Glutamatergic neuron (in vitro differentiated cells): ENCODE measurements around the gene POLR3B. TPM values are rescaled to one million over a fixed set of nuclear protein-coding genes. Genes with fewer than 3 reads are reported as not detected.

Experiments
- DNase-seq: peaks from one replicate; pipeline ENCODE4 v3.0.0; 2022
- H3K27ac Mint-ChIP-seq: one replicate; pipeline ENCODE4 v1.8.0; 2020; ENCODE audit warnings: mild to moderate bottlenecking, mixed read lengths, inconsistent platforms; ENCODE audit not compliant: unreplicated experiment
- H3K27me3 Mint-ChIP-seq: one replicate; pipeline ENCODE4 v1.8.0; 2020; ENCODE audit warnings: mild to moderate bottlenecking, moderate library complexity, mixed read lengths, inconsistent platforms; ENCODE audit not compliant: unreplicated experiment
- H3K36me3 Mint-ChIP-seq: one replicate; pipeline ENCODE4 v1.8.0; 2020; ENCODE audit warnings: mild to moderate bottlenecking, mixed read lengths, inconsistent platforms; ENCODE audit not compliant: unreplicated experiment
- H3K4me1 Mint-ChIP-seq: one replicate; pipeline ENCODE4 v1.8.0; 2020; ENCODE audit warnings: mild to moderate bottlenecking, low read depth, mixed read lengths, inconsistent platforms; ENCODE audit not compliant: unreplicated experiment
- H3K4me3 Mint-ChIP-seq: one replicate; pipeline ENCODE4 v1.8.0; 2020; ENCODE audit warnings: mild to moderate bottlenecking, mixed read lengths, inconsistent platforms; ENCODE audit not compliant: unreplicated experiment
- H3K9me3 Mint-ChIP-seq: one replicate; pipeline ENCODE4 v1.8.0; 2020; ENCODE audit warnings: mild to moderate bottlenecking, moderate library complexity, mixed read lengths, inconsistent platforms; ENCODE audit not compliant: unreplicated experiment
- total RNA-seq: library from RNA; stranded (reverse); fragmentation: NEBNext Ultra II Directional; extraction: Animal tissue kit (Norgen Biotek cat#: 25700); gene quantifications from one replicate; pipeline ENCODE4 v1.2.1, GENCODE V29; 2021; ENCODE audit not compliant: unreplicated experiment
- TF ChIP-seq, protein P1 (sequence below): fragments of 200-600 bp; sonication (generic); IDR thresholded peaks from one replicate; pipeline ENCODE4 v1.5.0; 2021; ENCODE audit not compliant: partially characterized antibody, unreplicated experiment

Gene POLR3B
- total RNA-seq, 1 donor from 2014 or later, result 12.1 TPM

DNA sequence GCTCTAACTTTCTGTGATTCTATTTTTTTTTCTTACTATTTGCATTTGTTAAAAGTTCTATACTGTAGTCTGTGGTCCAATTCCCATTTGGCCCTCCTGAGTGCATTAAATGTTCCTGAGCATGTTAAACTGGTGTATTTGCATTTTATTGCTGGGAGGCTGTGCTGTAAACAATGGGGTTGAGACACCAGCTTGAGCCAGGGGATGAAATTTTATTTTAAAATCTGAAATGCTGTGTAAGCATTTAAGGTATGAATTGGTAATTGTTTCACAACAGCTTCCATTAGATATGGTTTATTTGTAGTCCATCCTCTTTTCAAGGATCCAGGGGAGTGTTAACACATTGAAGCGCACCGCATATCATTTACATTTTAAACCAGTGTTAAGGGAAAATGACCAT is 135.3 kb downstream of the POLR3B start:
- Mint-ChIP-seq H3K27ac (no peak overlapping the region), H3K4me1 (peaks cover 9% of the 10 kb centered on the region), H3K4me3 (no peak overlapping the region), H3K27me3 (no peaks in the 10 kb centered on the region), H3K36me3 (no peaks in the 10 kb centered on the region), H3K9me3 (no peaks in the 10 kb centered on the region)
- TF ChIP-seq, protein P1, sequence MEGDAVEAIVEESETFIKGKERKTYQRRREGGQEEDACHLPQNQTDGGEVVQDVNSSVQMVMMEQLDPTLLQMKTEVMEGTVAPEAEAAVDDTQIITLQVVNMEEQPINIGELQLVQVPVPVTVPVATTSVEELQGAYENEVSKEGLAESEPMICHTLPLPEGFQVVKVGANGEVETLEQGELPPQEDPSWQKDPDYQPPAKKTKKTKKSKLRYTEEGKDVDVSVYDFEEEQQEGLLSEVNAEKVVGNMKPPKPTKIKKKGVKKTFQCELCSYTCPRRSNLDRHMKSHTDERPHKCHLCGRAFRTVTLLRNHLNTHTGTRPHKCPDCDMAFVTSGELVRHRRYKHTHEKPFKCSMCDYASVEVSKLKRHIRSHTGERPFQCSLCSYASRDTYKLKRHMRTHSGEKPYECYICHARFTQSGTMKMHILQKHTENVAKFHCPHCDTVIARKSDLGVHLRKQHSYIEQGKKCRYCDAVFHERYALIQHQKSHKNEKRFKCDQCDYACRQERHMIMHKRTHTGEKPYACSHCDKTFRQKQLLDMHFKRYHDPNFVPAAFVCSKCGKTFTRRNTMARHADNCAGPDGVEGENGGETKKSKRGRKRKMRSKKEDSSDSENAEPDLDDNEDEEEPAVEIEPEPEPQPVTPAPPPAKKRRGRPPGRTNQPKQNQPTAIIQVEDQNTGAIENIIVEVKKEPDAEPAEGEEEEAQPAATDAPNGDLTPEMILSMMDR, result no peak
- no peak for DNase-seq

DNA sequence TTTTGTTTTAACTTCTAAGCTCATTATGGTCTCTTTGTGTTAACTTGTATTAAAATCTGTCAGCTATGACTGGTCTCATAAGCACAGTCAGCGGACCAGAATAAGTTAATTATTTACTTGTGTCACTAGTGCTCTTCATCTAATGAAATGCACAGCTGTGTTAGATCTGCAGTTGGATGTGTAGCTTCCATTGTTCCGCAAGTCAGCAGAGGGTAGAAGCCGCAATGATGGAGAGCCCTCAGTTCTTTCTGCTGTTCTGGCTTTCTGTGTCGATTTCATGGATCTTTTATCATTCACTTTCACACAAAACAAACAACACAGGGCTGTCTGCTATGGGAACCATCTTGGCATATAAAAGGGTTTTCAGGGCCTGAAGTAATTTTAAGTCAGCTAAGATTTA is 136.0 kb downstream of the POLR3B start:
- no peak overlapping the region for H3K27ac Mint-ChIP-seq
- no peaks in the 10 kb centered on the region for H3K9me3 Mint-ChIP-seq
- H3K4me1 Mint-ChIP-seq, result peaks cover 9% of the 10 kb centered on the region
- no peaks in the 10 kb centered on the region for H3K36me3 Mint-ChIP-seq
- no peak for DNase-seq
- TF ChIP-seq, protein P1, result no peak
- no peaks in the 10 kb centered on the region for H3K27me3 Mint-ChIP-seq
- no peak overlapping the region for H3K4me3 Mint-ChIP-seq

DNA sequence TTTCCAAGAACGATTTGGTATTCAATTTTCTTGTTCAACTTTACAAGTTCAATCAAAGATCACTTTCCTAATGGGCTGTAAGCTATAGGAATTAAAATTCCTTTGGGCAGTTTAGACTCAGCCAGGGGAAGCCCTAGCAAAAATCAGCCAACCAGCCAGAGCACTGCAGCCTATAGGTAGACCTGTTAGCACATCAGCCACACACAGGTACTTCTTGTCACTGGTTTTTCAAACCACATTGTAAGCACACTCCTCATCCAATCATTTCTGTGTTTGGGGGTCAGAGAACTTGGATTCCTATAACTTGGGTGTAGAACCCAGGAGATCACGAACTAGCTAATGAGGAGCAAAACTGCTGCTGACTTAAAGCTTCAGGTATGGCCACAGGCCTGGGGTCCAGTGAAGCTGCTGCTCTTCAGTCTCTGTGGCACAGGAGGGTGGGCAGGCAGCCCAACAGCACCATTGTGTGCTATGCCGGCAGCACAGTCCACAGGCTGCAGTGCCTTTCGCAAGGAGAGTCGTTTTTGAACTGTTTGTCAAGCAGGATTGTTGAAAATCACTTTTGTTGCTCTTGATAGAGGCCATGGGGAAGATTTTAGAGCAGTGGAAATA is 137.9 kb downstream of the POLR3B start:
- DNase-seq, result no peak
- Mint-ChIP-seq H3K36me3 (no peaks in the 10 kb centered on the region), H3K4me3 (no peak overlapping the region), H3K27ac (no peak overlapping the region), H3K4me1 (peaks cover 9% of the 10 kb centered on the region), H3K27me3 (peaks cover 3% of the 10 kb centered on the region), H3K9me3 (peaks cover under 1% of the 10 kb centered on the region)
- TF ChIP-seq, protein P1, result no peak

DNA sequence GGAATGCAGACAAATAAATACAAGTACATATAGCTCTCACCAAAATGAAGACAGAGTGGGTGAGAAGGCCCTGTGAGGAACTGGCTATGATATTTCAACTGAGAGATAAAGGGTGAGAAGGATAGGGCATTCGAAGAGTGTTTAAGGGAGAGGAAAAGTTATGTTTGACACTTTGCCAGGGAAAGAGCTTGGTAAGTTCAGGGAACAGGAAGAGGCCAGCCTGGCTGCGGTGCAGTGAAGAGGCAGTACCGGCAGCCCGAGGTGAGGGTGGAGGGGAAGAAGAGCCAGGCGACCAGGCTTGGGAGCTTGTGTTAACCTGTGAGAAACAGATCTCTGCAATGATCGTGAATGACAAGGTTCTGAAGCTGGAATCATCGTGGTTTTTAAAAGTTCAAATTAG is 140.5 kb downstream of the POLR3B start:
- Mint-ChIP-seq H3K27me3 (peaks cover 3% of the 10 kb centered on the region), H3K36me3 (no peaks in the 10 kb centered on the region), H3K4me1 (peaks cover 6% of the 10 kb centered on the region), H3K27ac (no peak overlapping the region), H3K9me3 (peaks cover 1% of the 10 kb centered on the region), H3K4me3 (no peak overlapping the region)
- TF ChIP-seq, protein P1, result no peak
- DNase-seq, result no peak

DNA sequence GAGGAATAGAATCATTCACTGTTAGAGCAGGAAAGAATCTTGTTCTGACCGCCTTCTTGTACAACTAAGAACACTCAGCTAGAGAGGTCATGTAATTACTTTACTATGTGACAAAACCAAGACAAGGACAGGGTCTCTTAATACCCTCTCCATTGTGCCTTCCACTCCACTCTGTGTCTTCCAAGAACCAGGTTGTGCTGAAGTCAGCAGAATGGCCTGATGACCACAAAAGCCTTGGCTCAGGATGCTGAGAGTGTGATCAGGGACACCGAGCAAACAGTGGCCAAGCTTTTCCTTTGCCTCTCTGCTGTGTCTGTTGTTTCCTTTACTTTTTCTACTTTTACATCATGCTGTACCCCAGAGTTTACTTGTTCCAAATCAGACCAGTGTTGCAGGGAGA is 142.1 kb downstream of the POLR3B start:
- H3K4me3 Mint-ChIP-seq, result no peak overlapping the region
- TF ChIP-seq, protein P1, result no peak
- H3K36me3 Mint-ChIP-seq, result no peaks in the 10 kb centered on the region
- H3K27ac Mint-ChIP-seq, result no peak overlapping the region
- H3K9me3 Mint-ChIP-seq, result peaks cover 1% of the 10 kb centered on the region
- peaks cover 3% of the 10 kb centered on the region for H3K27me3 Mint-ChIP-seq
- no peak for DNase-seq
- H3K4me1 Mint-ChIP-seq, result no peaks in the 10 kb centered on the region
